Putamen (tissue), 1 donor: Measurements from ENCODE around the gene KCNJ10.

Experiments
- DNase-seq: peaks from one replicate; pipeline ENCODE4 v3.0.0-alpha.2; 2016; ENCODE audit warnings: low spot score

The KCNJ10 gene

DNA sequence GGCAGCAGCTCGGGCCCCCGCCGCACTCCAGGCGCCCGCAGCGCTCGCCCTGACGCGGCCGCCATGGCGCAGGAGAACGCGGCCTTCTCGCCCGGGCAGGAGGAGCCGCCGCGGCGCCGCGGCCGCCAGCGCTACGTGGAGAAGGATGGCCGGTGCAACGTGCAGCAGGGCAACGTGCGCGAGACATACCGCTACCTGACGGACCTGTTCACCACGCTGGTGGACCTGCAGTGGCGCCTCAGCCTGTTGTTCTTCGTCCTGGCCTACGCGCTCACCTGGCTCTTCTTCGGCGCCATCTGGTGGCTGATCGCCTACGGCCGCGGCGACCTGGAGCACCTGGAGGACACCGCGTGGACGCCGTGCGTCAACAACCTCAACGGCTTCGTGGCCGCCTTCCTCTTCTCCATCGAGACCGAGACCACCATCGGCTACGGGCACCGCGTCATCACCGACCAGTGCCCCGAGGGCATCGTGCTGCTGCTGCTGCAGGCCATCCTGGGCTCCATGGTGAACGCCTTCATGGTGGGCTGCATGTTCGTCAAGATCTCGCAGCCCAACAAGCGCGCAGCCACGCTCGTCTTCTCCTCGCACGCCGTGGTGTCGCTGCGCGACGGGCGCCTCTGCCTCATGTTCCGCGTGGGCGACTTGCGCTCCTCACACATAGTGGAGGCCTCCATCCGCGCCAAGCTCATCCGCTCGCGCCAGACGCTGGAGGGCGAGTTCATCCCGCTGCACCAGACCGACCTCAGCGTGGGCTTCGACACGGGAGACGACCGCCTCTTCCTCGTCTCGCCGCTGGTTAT, 14.2 kb upstream of the KCNJ10 start:
- no peak for DNase-seq

DNA sequence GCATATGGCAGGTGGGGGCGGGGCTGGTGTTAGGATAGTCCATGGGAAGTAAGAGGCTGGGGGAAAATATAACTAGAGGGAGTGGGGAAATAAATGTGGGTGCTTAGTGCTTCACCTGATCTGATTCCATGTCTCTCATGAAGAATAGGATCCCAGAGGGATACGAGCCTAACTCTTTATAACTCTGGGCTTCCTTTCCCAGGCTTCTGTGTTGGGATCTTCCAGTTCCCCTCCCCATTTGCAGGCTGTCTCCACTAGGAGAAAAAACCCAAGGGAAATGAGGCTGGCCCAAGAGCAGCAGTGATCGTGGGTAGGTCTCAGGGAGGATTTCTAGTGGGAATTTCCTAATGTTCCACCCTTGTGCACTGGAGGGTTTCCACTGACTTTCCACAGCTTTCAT, 13.0 kb upstream of the KCNJ10 start:
- no peak for DNase-seq

- DNase-seq = no peak
Measured at GRCh38 chr1:160082487-160082886, 12.5 kb upstream of the KCNJ10 start.

DNA sequence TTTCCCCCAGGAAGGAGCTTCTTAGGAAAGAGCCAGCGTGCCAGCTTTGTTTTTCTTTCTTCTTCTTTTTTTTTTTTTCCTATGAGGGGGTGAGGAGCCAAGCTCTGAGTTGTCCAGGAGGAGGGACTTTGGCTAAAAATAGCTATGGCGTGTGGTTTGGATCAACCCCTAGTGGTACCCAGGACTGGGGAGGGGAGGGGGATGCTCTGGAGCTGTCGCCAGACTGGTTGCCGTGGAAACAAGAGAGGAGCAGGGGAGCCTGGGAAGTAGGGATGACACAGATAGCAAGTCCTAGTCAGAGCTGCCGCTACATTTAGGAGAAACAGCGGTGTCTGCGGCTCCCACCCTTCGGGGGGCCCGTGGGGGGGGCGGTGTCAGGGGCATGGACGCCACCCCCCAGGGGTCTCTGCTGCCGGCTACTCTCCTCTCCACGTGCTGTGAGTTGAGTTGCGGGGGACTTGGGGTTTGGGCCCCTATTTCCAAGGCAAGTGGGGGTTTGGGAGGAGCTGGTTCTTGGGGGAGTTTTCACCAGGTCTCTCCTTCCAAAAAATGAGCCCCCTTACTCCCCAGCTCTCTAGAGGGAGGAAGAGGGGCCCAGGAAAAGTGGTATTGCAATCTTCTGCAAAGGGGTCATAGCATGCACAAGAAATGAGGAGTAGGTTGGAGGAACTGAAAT, 11.4 kb upstream of the KCNJ10 start, which contains the start of gene KCNJ9:
Gene KCNJ9 (plus strand): TSS at position 278 of the 676 bp plus-strand sequence. CDS start 2,493 bp downstream, outside the sequence.
- peak; percentile 92 for DNase-seq

DNA sequence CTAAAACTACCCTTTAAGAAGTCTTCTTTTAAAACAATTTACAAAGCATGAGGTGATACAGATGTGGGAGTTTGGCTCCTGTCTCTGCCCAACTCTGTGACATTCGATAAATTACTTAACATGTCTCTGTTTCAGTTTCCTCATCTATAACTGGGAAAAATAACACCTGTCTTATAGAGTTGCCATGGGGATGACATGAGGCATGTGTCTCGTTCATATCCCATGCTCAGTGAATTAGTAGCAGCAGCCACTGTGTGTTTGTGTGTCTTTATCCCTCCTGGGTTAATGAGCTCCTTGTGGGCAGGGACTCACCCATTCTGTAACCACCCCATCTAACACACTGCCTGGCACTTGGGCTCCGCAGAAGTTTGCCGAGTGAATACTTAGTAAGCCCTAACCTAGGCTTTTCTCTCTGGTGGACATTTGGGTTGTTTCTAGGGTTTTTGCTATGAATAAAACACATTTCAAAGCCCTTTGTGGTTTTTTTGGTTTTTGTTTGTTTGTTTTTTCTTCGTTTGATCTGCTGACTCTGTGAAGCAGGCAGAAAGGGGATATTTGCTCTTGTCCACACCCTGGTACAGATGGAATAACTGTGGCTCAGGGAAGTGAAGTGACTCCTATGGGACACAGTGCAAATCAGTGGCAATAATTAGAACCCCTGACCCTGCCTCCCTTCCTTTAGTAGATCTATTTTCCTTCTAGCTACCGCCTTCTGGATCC, 10.6 kb upstream of the KCNJ10 start:
- DNase-seq = no peak

- no peak for DNase-seq
Measured at GRCh38 chr1:160079448-160079847, 9.5 kb upstream of the KCNJ10 start.

- DNase-seq = peak; percentile 82
Measured at GRCh38 chr1:160078512-160079195, 8.7 kb upstream of the KCNJ10 start.

- DNase-seq = no peak
Measured at GRCh38 chr1:160077486-160077885, 7.5 kb upstream of the KCNJ10 start.

DNA sequence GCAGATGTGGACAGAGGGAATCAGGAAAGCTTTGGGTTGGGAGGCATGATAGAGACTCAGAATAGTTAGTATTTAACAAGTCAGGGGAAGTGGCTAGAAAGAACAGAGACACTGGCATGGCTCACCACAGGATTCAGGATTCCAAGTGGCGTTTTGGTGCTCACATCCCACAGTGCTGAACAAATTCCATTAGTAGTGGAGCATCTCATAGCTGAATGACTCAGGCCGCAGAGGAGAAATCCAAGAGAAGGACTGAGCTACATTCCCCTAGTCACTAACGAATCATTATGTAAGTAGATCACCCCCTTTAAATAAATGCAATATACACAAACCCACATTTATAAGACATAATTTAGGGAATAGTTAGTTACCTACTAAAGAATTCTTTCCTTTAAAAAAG, 6.3 kb upstream of the KCNJ10 start:
- no peak for DNase-seq

GRCh38 chr1:160075836-160076235, 5.9 kb upstream of the KCNJ10 start:
- DNase-seq = no peak

DNA sequence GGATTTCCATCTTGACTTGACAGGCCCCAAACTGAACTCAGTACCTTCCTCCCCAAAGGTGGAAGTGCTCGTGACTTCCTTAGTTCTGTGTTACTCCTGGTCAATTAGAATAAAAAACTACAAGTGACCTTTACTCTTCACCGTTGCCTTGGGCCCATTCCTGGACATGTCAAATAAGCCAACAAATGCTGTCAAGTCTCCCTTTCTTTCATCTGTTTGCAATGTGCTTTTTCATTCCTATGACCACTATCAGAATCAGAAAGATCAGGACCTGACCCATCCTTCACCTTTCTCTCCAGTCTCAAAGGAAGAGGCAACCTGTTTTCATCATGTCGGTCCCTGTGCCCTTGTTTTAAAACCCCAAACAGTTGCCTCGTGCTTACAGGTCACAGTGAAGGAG, 4.9 kb upstream of the KCNJ10 start:
- DNase-seq = no peak

DNA sequence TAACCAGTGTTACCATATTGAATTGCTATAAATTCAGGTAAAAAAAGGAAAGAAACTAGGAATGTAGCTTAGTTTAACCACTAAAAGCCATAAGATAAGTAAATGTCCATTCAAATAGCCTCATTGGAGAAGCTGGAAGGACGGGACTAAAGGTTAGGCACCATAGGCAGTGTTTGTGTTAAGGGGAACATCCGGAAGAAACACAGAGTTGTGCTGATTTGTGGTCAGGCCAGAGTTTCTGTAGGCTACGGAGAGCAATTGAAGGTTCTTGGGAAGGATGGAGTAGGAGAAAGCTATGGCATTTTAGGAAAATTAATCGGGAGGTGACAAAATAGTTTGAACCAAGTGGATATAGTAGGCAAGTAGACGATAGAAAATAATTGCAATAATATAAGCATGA, 1.3 kb upstream of the KCNJ10 start:
- DNase-seq = no peak

DNA sequence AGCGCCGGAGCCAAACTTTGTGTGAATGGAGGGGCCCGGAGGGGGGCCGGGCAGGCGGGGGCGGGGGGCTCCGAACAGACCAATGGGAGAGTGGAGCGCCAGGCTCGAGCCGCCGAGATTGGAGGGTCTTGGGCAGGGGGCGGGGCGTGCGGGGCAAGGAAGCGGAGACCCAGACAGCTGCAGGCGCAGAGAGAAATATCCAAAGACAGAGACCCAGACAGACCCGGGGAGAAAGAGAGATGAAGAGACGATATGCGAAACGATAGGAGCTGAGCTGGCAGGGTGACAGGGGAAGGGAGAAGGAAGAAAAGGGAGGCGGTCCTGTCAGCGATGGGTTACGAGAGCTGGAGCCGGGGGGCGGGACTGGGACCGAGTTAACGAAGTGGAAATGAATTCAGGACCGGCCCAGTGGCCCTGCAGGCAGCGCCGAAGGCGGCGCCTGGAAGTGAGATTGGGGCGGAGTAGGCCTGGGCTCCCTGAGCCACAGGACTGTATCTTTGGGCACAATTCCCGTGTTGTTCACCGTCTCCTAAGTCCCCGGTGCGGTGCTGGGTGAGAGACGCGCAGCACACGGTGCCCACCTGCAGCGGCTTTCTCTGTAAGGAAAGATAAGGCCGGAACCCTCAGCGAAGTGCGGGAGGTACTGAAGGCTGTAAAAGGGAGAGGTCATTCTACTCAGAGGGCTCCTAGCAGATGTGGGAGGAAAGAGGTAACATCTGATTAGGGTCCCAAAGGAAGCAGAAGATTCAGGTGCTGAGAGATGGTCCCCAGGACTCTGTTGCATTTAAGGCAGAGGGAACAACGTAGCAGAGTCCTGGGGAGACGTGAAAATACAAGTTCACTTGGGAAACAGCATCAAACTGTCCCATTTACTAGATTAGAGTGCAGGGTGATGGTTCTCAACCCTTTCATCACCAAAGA, 543 bp upstream of the KCNJ10 start:
- DNase-seq = peak; percentile 95

DNA sequence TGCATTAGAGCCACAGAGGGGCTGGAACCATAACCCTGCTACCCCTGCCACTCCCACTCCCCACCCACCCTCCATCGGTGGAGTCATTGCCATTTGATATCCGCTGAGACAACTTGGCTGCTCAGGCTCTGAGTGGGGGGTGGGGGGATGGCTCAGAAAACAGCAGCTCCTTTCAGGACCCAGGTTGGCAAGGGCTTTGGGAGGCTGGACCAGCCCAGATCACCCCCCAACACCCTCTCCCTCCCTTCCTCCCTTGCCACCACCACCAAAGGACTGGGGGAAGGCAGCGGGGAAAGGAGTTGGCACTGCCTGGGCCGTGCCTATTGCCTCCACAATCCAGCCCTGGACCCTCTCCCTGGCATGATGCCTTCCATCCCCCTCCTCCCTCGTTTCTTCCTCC, 1.7 kb downstream of the KCNJ10 start:
- DNase-seq = peak; percentile 98

GRCh38 chr1:160066829-160067745, 2.9 kb downstream of the KCNJ10 start:
- no peak for DNase-seq

- DNase-seq = no peak
Measured at GRCh38 chr1:160064746-160065145, 5.2 kb downstream of the KCNJ10 start.

- DNase-seq = no peak
Measured at GRCh38 chr1:160064164-160064563, 5.8 kb downstream of the KCNJ10 start.

- no peak for DNase-seq
Measured at GRCh38 chr1:160063176-160063575, 6.8 kb downstream of the KCNJ10 start.

GRCh38 chr1:160062230-160062532, 7.8 kb downstream of the KCNJ10 start:
- peak; percentile 99 for DNase-seq
